Astrocyte (in vitro differentiated cells and primary cell): ENCODE measurements around the gene EXOC6.

Experiments
- CTCF ChIP-seq: IDR thresholded peaks from 2 replicates; pipeline ENCODE4 v1.5.1; 2011; ENCODE audit warnings: low read depth, mild to moderate bottlenecking, inconsistent platforms, low read length, moderate library complexity; ENCODE audit not compliant: insufficient read depth
- EZH2 ChIP-seq: IDR thresholded peaks from 2 replicates; pipeline ENCODE4 v1.6.1; 2012; ENCODE audit warnings: mild to moderate bottlenecking, low read length, inconsistent platforms; ENCODE audit not compliant: insufficient read depth

GRCh38 chr10:93090619-93091018 is 242.3 kb downstream of the EXOC6 start:
- TF ChIP-seq EZH2 (no peak), CTCF (no peak)
